Activated B cell treated with CpG ODN at 0.5 μM for 24 hours (primary cell): Measurements from ENCODE around the gene CTNNBL1. TPM values are rescaled to one million over a fixed set of nuclear protein-coding genes. Genes with fewer than 3 reads are reported as not detected.
"Not testable (repeated sequence)": the region's sequence is repeated elsewhere in the genome, so short reads cannot be mapped to it uniquely, and the experiment has no call there.

Experiments
- ATAC-seq: fragments of 200-7000 bp; cut with Tn5 transposase; one replicate; pipeline ENCODE4 v1.10.0; 2021; ENCODE audit warnings: low read depth, mild to moderate bottlenecking, moderate library complexity
- CTCF ChIA-PET: fragments of 350-600 bp; sonication (Branson Sonifier 250); formaldehyde crosslinking; loops from one replicate; lab custom pipeline; 2021; ENCODE audit warnings: antibody characterized with exemption; lab: Charles Lee
- POLR2A ChIA-PET: fragments of 350-600 bp; sonication (Branson Sonifier 250); formaldehyde crosslinking; loops from one replicate; lab custom pipeline; 2021; ENCODE audit warnings: antibody characterized with exemption; lab: Charles Lee
- DNase-seq: peaks from one replicate; pipeline ENCODE4 v3.0.0; 2022
- H3K27ac Mint-ChIP-seq: one replicate; pipeline ENCODE4 v1.8.0; 2020; ENCODE audit warnings: mixed read lengths
- H3K27me3 Mint-ChIP-seq: one replicate; pipeline ENCODE4 v1.8.0; 2021; ENCODE audit warnings: mixed read lengths
- H3K36me3 Mint-ChIP-seq: one replicate; pipeline ENCODE4 v1.8.0; 2021; ENCODE audit warnings: low read depth, mixed read lengths
- H3K4me1 Mint-ChIP-seq: one replicate; pipeline ENCODE4 v1.8.0; 2021; ENCODE audit warnings: mixed read lengths
- H3K4me3 Mint-ChIP-seq: one replicate; pipeline ENCODE4 v1.8.0; 2020; ENCODE audit warnings: mild to moderate bottlenecking, mixed read lengths
- H3K9me3 Mint-ChIP-seq: one replicate; pipeline ENCODE4 v1.8.0; 2020; ENCODE audit warnings: mixed read lengths
- intact Hi-C: fragments of 100-400 bp; cut with micrococcal nuclease; formaldehyde crosslinking; loops from one replicate; pipeline ENCODE4 v1.15.1; 2024
- total RNA-seq: library from RNA; stranded (reverse); gene quantifications from 2 replicates; pipeline ENCODE4 v1.2.3, GENCODE V29; 2022
- TF ChIP-seq, protein P1 (sequence below): fragments of 200-600 bp; IDR thresholded peaks from one replicate; pipeline ENCODE4 v1.8.0; 2022; ENCODE audit warnings: antibody characterized with exemption, mild to moderate bottlenecking

Gene CTNNBL1
- total RNA-seq, 1 donor from 2014 or later: 102 TPM

DNA sequence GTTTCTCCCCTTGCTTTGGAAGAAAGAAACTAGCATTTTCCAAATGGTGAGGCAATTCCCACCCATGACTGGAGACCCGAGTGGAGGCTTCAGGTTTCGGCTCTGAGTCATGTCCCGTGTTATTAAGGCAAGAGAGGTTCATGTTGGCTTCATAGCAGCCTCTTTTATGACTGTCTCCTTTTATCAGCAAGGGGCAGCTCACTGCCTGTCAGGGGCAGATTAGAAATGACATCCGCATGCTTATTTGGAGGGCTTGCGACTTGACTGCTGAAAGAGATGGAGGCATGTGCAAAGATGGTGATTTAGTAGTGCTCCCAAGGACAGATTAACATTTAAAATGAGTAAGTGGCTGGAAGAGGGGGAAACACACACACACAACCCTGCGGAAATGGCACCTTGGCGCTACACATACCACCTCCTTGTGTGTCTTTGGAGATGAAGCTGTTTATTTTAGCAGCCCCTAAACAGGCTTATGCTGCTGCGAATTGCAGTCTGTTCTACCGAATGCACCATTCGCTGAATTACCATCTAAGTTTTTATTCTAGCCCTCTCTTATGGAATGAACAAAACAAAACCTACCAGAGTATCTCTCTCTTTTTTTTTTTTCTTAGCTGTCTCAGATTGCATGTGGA, 157.0 kb downstream of the CTNNBL1 start:
- ChIA-PET POLR2A (no interaction called here), CTCF (no interaction called here)
- no peak overlapping the region for H3K4me3 Mint-ChIP-seq
- intact Hi-C loops: no loop called here
- peaks cover 8% of the 10 kb centered on the region for H3K4me1 Mint-ChIP-seq
- H3K27ac Mint-ChIP-seq: no peak overlapping the region
- H3K9me3 Mint-ChIP-seq: no peaks in the 10 kb centered on the region
- TF ChIP-seq, protein P1, sequence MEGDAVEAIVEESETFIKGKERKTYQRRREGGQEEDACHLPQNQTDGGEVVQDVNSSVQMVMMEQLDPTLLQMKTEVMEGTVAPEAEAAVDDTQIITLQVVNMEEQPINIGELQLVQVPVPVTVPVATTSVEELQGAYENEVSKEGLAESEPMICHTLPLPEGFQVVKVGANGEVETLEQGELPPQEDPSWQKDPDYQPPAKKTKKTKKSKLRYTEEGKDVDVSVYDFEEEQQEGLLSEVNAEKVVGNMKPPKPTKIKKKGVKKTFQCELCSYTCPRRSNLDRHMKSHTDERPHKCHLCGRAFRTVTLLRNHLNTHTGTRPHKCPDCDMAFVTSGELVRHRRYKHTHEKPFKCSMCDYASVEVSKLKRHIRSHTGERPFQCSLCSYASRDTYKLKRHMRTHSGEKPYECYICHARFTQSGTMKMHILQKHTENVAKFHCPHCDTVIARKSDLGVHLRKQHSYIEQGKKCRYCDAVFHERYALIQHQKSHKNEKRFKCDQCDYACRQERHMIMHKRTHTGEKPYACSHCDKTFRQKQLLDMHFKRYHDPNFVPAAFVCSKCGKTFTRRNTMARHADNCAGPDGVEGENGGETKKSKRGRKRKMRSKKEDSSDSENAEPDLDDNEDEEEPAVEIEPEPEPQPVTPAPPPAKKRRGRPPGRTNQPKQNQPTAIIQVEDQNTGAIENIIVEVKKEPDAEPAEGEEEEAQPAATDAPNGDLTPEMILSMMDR: no peak
- H3K27me3 Mint-ChIP-seq: no peaks in the 10 kb centered on the region
- peaks cover 85% of the 10 kb centered on the region for H3K36me3 Mint-ChIP-seq
- DNase-seq (no peak), ATAC-seq (no peak)

DNA sequence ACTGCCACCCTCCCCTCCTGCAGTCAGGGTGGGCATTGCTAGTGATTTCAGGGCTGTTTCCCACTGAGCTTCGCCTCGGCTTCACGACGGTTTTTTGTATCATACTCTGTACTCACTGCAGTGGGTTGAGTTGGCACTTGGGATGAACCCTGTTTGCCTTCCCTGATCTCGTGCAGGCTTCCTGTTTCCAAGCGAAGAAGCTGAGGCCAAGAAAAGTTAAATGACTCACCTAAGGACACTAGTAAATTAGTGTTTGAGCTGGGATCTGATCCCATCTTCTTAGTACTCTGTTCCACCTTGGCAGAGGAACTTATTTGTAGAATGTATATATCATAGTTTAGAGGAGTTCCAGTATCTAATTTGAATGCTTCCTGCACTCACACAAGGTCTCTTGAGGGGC, 158.8 kb downstream of the CTNNBL1 start:
- POLR2A ChIA-PET: no interaction called here
- Mint-ChIP-seq H3K36me3 (peaks cover 82% of the 10 kb centered on the region), H3K27ac (no peak overlapping the region), H3K4me1 (peaks cover 8% of the 10 kb centered on the region), H3K4me3 (no peak overlapping the region), H3K27me3 (no peaks in the 10 kb centered on the region), H3K9me3 (no peaks in the 10 kb centered on the region)
- ATAC-seq (no peak), DNase-seq (no peak)
- intact Hi-C loops: no loop called here
- TF ChIP-seq, protein P1: no peak
- CTCF ChIA-PET: no interaction called here

DNA sequence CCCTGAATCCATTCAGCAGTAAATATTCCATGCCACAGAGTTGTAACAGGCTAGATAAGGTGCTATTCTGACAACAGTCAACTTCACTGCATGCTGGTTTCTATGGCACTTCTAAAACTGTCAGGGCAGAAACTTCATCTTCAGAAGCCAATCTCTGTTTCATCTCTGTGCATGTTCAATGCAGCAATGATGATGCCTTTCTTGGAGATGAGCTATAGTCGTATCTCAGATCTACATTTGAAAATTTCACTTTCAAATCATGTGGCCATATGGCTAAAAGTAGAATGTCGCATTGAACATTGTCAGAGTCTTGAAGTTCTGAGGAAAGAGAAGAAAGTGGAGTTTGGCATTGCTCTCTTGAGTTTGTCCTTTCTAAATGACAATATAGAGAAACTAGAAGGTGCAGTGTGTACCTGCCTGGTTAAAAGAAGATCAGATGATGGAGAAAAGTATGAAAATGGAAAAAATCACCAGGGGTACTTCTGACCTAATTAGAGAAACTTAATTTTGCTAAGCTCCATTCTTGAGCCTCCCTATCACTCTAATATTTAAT, 160.1 kb downstream of the CTNNBL1 start:
- POLR2A ChIA-PET: no interaction called here
- H3K27me3 Mint-ChIP-seq: no peaks in the 10 kb centered on the region
- H3K9me3 Mint-ChIP-seq: no peaks in the 10 kb centered on the region
- H3K27ac Mint-ChIP-seq: no peak overlapping the region
- TF ChIP-seq, protein P1: no peak
- intact Hi-C loops: no loop called here
- DNase-seq: no peak
- ATAC-seq: no peak
- peaks cover 80% of the 10 kb centered on the region for H3K36me3 Mint-ChIP-seq
- CTCF ChIA-PET: no interaction called here
- H3K4me3 Mint-ChIP-seq: no peak overlapping the region
- peaks cover 8% of the 10 kb centered on the region for H3K4me1 Mint-ChIP-seq

DNA sequence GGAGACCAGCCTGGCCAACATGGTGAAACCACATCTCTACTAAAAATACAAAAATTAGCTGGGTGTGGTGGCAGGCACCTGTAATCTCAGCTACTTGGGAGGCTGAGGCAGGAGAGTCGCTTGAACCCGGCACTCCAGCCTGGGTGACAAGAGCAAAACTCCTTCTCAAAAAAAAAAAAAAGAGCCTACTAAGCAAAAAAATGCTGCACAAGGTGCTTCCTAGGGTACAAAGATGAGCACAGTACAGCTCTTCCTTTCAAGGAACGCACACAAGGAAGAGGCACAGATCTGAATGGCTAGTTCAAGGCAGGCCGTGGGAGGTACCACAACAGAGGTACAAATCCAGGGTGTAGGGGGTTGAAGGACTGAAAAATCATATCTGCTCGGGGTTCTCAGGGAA, 162.2 kb downstream of the CTNNBL1 start:
- H3K4me1 Mint-ChIP-seq, CTCF ChIA-PET, DNase-seq, ATAC-seq, POLR2A ChIA-PET, H3K4me3 Mint-ChIP-seq, H3K27ac Mint-ChIP-seq, H3K9me3 Mint-ChIP-seq, intact Hi-C loops, H3K27me3 Mint-ChIP-seq: not testable (repeated sequence)
- H3K36me3 Mint-ChIP-seq: peaks cover 78% of the 10 kb centered on the region

DNA sequence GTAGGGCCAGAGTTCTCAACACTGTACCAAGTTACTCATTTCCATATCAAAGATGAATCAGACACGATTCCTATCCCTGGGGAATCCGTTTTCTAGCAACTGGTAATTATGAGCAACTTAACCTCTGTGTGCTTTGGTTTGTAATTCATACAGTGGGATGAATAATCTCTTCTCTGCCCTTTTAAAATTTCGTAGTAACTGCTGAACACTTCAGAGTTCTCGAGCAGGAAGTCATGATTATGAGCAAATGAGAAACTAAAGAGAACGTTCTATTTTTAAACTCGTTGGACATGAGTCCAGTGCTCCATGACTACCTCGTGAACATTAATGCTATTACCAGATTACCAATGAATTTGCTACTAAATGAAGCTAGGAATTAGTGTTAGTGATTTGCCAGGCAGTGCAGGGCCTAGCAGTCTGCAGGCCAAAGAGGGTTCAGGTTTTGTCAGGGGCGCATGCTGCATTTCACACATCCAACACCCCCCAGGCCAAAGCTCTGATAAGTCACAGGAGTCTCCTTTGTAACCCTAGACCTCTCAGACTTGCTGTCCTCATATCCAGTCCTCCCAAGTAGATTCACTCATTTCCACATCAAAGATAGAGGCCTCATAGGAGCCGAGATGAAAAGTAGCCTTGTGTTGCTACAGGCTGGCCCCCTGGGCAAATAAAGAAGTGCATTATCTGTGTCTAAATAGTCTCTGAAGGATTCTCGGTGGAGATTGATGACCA, 163.3 kb downstream of the CTNNBL1 start:
- Mint-ChIP-seq H3K27me3 (no peaks in the 10 kb centered on the region), H3K9me3 (no peaks in the 10 kb centered on the region), H3K27ac (no peak overlapping the region), H3K4me1 (peaks cover 5% of the 10 kb centered on the region), H3K36me3 (peaks cover 82% of the 10 kb centered on the region), H3K4me3 (no peak overlapping the region)
- TF ChIP-seq, protein P1: no peak
- POLR2A ChIA-PET: no interaction called here
- ATAC-seq (no peak), DNase-seq (no peak)
- intact Hi-C loops: no loop called here
- CTCF ChIA-PET: no interaction called here
